ENCODE results near the gene RPGRIP1L. TPM values are rescaled to one million over a fixed set of nuclear protein-coding genes. Genes with fewer than 3 reads are reported as not detected.

RPGRIP1L gene
- 18.6 and 23.2 TPM in 2 replicates for total RNA-seq (ENCODE audit: low replicate concordance)

- no peaks in the 10 kb centered on the region for H3K9me3 Mint-ChIP-seq
- TF ChIP-seq CTCF (IDR thresholded peaks at IDR 0.05): peak; percentile 10
- TF ChIP-seq EZH2phosphoT487 (IDR thresholded peaks at IDR 0.05): no peak
- no peaks in the 10 kb centered on the region for H3K4me1 ChIP-seq
- no peaks in the 10 kb centered on the region for H3K36me3 ChIP-seq
- H3K4me2 ChIP-seq: peak within 1 kb of the TSS; percentile 99
- DNase-seq (ENCODE audit: low spot score): peak; percentile 99
- peak within 1 kb of the TSS; percentile 78 for H3K27ac Mint-ChIP-seq
- peak within 1 kb of the TSS; percentile 74 for H3K4me3 ChIP-seq
- H3K9ac ChIP-seq: peak within 1 kb of the TSS; percentile 57
- no peaks in the 10 kb centered on the region for H3K9me3 ChIP-seq (ENCODE audit: low read depth)
- peaks cover 17% of the 10 kb centered on the region for H3K36me3 Mint-ChIP-seq
- peaks cover 9% of the 10 kb centered on the region for H3K4me1 Mint-ChIP-seq
- peaks cover 4% of the 10 kb centered on the region for H3K27me3 Mint-ChIP-seq (ENCODE audit: insufficient read depth, low read depth)
- H4K20me1 ChIP-seq (ENCODE audit: low read depth): no peaks in the 10 kb centered on the region
- no peaks in the 10 kb centered on the region for H3K27me3 ChIP-seq
- peak within 1 kb of the TSS; percentile 70 for H2AFZ ChIP-seq (replicated peaks)
- H3K79me2 ChIP-seq (ENCODE audit: low read depth): peaks cover 64% of the 10 kb centered on the region
- peak within 1 kb of the TSS; percentile 99 for H3K4me3 Mint-ChIP-seq
- no peak within 1 kb of the TSS for H3K27ac ChIP-seq
- no peaks in the 10 kb centered on the region for H3F3A ChIP-seq (ENCODE audit: low read depth)
These were observed at the start of gene RPGRIP1L, which contains the start of gene FTO for GRCh38 chr16:53703590-53704444. Gene RPGRIP1L, minus strand, starts transcription at chr16:53703859. Its CDS starts 3,136 bp downstream, at chr16:53700723. Gene FTO, plus strand, starts transcription at chr16:53704156.

- Histone ChIP-seq H3K36me3 (no peaks in the 10 kb centered on the region), H2AFZ (replicated peaks) (no peak overlapping the region), H3K9me3 (ENCODE audit: low read depth) (no peaks in the 10 kb centered on the region), H3K79me2 (ENCODE audit: low read depth) (peaks cover 72% of the 10 kb centered on the region), H3K4me3 (no peak overlapping the region), H3K4me2 (no peak overlapping the region), H4K20me1 (ENCODE audit: low read depth) (no peaks in the 10 kb centered on the region), H3K27me3 (no peaks in the 10 kb centered on the region), H3K9ac (no peak overlapping the region), H3K4me1 (peaks cover 54% of the 10 kb centered on the region), H3K27ac (peak overlapping the region; percentile 32), H3F3A (ENCODE audit: low read depth) (peaks cover 35% of the 10 kb centered on the region)
- H3K4me1 Mint-ChIP-seq: peaks cover 49% of the 10 kb centered on the region
- H3K27me3 Mint-ChIP-seq (ENCODE audit: insufficient read depth, low read depth): no peaks in the 10 kb centered on the region
- TF ChIP-seq EZH2 (IDR thresholded peaks at IDR 0.05): no peak
- TF ChIP-seq EZH2phosphoT487 (IDR thresholded peaks at IDR 0.05): no peak
- no peak for TF ChIP-seq CTCF (IDR thresholded peaks at IDR 0.05)
- H3K27ac Mint-ChIP-seq: no peak overlapping the region
- H3K9me3 Mint-ChIP-seq: peaks cover 8% of the 10 kb centered on the region
- H3K4me3 Mint-ChIP-seq: no peak overlapping the region
- H3K36me3 Mint-ChIP-seq: no peaks in the 10 kb centered on the region
- no peak for DNase-seq (ENCODE audit: low spot score)
These were observed 49.8 kb upstream of the RPGRIP1L start for GRCh38 chr16:53753431-53753830.

GRCh38 chr16:53752560-53752959 lies 48.9 kb upstream of the RPGRIP1L start:
- H3K4me2 ChIP-seq: no peak overlapping the region
- H3K4me1 Mint-ChIP-seq: peaks cover 41% of the 10 kb centered on the region
- H4K20me1 ChIP-seq (ENCODE audit: low read depth): no peaks in the 10 kb centered on the region
- H3K79me2 ChIP-seq (ENCODE audit: low read depth): peaks cover 72% of the 10 kb centered on the region
- no peak overlapping the region for H3K27ac ChIP-seq
- peaks cover 12% of the 10 kb centered on the region for H3K9me3 Mint-ChIP-seq
- peaks cover 46% of the 10 kb centered on the region for H3K4me1 ChIP-seq
- peaks cover 29% of the 10 kb centered on the region for H3F3A ChIP-seq (ENCODE audit: low read depth)
- no peaks in the 10 kb centered on the region for H3K27me3 Mint-ChIP-seq (ENCODE audit: insufficient read depth, low read depth)
- H2AFZ ChIP-seq (replicated peaks): no peak overlapping the region
- no peak overlapping the region for H3K4me3 Mint-ChIP-seq
- peaks cover 2% of the 10 kb centered on the region for H3K36me3 Mint-ChIP-seq
- H3K27me3 ChIP-seq: no peaks in the 10 kb centered on the region
- no peak for DNase-seq (ENCODE audit: low spot score)
- TF ChIP-seq EZH2phosphoT487 (IDR thresholded peaks at IDR 0.05) (no peak), CTCF (IDR thresholded peaks at IDR 0.05) (no peak), EZH2 (IDR thresholded peaks at IDR 0.05) (no peak)
- H3K4me3 ChIP-seq: no peak overlapping the region
- no peaks in the 10 kb centered on the region for H3K36me3 ChIP-seq
- H3K27ac Mint-ChIP-seq: peak overlapping the region; percentile 35
- no peak overlapping the region for H3K9ac ChIP-seq
- H3K9me3 ChIP-seq (ENCODE audit: low read depth): peaks cover 6% of the 10 kb centered on the region
